MM.1S (cell line): Measurements from ENCODE around the gene HADH.

Experiments
- DNase-seq: peaks from one replicate; pipeline ENCODE4 v3.0.0-alpha.2; 2015
- H2AFZ ChIP-seq: fragments of 300-600 bp; sonication (generic); 2 replicates; pipeline ENCODE4 v1.6.0; 2016; ENCODE audit warnings: antibody characterized with exemption, low read length
- H3F3A ChIP-seq: fragments of 300-600 bp; sonication (generic); 2 replicates; pipeline ENCODE4 v1.6.1; 2016; ENCODE audit warnings: mild to moderate bottlenecking, antibody characterized with exemption, low read length, moderate library complexity, mixed read lengths; ENCODE audit not compliant: insufficient read depth
- H3K27ac ChIP-seq: fragments of 300-600 bp; sonication (generic); 2 replicates; pipeline ENCODE4 v1.5.1; 2016; ENCODE audit warnings: mild to moderate bottlenecking, low read length
- H3K27me3 ChIP-seq: fragments of 300-600 bp; sonication (generic); replicated peaks from 2 replicates; pipeline ENCODE4 v1.6.0; 2016; ENCODE audit warnings: low read length; ENCODE audit not compliant: insufficient read depth
- H3K36me3 ChIP-seq: fragments of 300-600 bp; sonication (generic); replicated peaks from 2 replicates; pipeline ENCODE4 v1.6.1; 2016; ENCODE audit warnings: mild to moderate bottlenecking, low read length, mixed read lengths; ENCODE audit not compliant: insufficient read depth
- H3K4me1 ChIP-seq: fragments of 300-600 bp; sonication (generic); 2 replicates; pipeline ENCODE4 v1.6.1; 2016; ENCODE audit warnings: low read length, mixed read lengths
- H3K4me2 ChIP-seq: fragments of 300-600 bp; sonication (generic); 2 replicates; pipeline ENCODE4 v1.6.0; 2016; ENCODE audit warnings: low read depth, low read length
- H3K4me3 ChIP-seq: fragments of 300-600 bp; sonication (generic); 2 replicates; pipeline ENCODE4 v1.5.1; 2016; ENCODE audit warnings: low read length, mixed read lengths
- H3K79me2 ChIP-seq: fragments of 300-600 bp; sonication (generic); 2 replicates; pipeline ENCODE4 v1.6.1; 2016; ENCODE audit warnings: mixed run types, low read length, mixed read lengths
- H3K9ac ChIP-seq: fragments of 300-600 bp; sonication (generic); 2 replicates; pipeline ENCODE4 v1.6.1; 2016; ENCODE audit warnings: low read length, mixed read lengths
- H3K9me2 ChIP-seq: fragments of 300-600 bp; sonication (generic); replicated peaks from 2 replicates; pipeline ENCODE4 v1.6.1; 2016; ENCODE audit warnings: mild to moderate bottlenecking, low read length, mixed read lengths; ENCODE audit not compliant: insufficient read depth
- H3K9me3 ChIP-seq: fragments of 300-600 bp; sonication (generic); replicated peaks from 2 replicates; pipeline ENCODE4 v1.6.1; 2016; ENCODE audit warnings: mild to moderate bottlenecking, low read length, mixed read lengths; ENCODE audit not compliant: insufficient read depth
- H4K20me1 ChIP-seq: fragments of 300-600 bp; sonication (generic); 2 replicates; pipeline ENCODE4 v1.6.1; 2016; ENCODE audit warnings: mild to moderate bottlenecking, low read length, moderate library complexity, mixed read lengths; ENCODE audit not compliant: insufficient read depth
- CTCF ChIP-seq: fragments of 300-600 bp; sonication (generic); IDR thresholded peaks from 2 replicates; pipeline ENCODE4 v1.5.1; 2016; ENCODE audit warnings: antibody characterized with exemption, low read length, mixed read lengths
- EZH2 ChIP-seq: fragments of 300-600 bp; sonication (generic); optimal IDR thresholded peaks from 2 replicates; pipeline ENCODE3; 2017; ENCODE audit warnings: low read depth, mild to moderate bottlenecking, antibody characterized with exemption, low read length, mixed read lengths
- EZH2phosphoT487 ChIP-seq: fragments of 300-600 bp; sonication (generic); IDR thresholded peaks from 2 replicates; pipeline ENCODE4 v1.6.1; 2018; ENCODE audit warnings: antibody characterized with exemption, low read length

The HADH gene

GRCh38 chr4:108024085-108024877, 34.6 kb downstream of the HADH start:
- Histone ChIP-seq H3K4me3 (no peak overlapping the region), H4K20me1 (no peaks in the 10 kb centered on the region), H3F3A (no peaks in the 10 kb centered on the region), H3K9me3 (no peaks in the 10 kb centered on the region), H3K27ac (no peak overlapping the region), H3K79me2 (peaks cover 13% of the 10 kb centered on the region; the same call in 1 of the 2 replicates), H3K4me1 (peaks cover 19% of the 10 kb centered on the region), H3K9ac (no peak overlapping the region), H3K27me3 (no peaks in the 10 kb centered on the region), H3K9me2 (no peaks in the 10 kb centered on the region), H3K4me2 (no peak overlapping the region), H2AFZ (no peak overlapping the region), H3K36me3 (0 out of 2 replicates have a peak, but pooled peaks cover 6% of the 10 kb centered on the region)
- no peak for DNase-seq
- no peak for TF ChIP-seq EZH2
- TF ChIP-seq CTCF, result no peak

GRCh38 chr4:108024878-108025165, 35.1 kb downstream of the HADH start:
- Histone ChIP-seq H3K36me3 (0 out of 2 replicates have a peak, but pooled peaks cover 6% of the 10 kb centered on the region), H3K79me2 (peaks cover 10% of the 10 kb centered on the region; the same call in 1 of the 2 replicates), H3F3A (peaks cover 3% of the 10 kb centered on the region; the same call in 1 of the 2 replicates), H4K20me1 (no peaks in the 10 kb centered on the region), H3K4me1 (peaks cover 25% of the 10 kb centered on the region), H3K4me3 (no peak overlapping the region), H2AFZ (no peak overlapping the region), H3K27me3 (no peaks in the 10 kb centered on the region), H3K9me3 (no peaks in the 10 kb centered on the region), H3K27ac (no peak overlapping the region), H3K9me2 (no peaks in the 10 kb centered on the region), H3K4me2 (no peak overlapping the region), H3K9ac (no peak overlapping the region)
- no peak for DNase-seq
- TF ChIP-seq CTCF (no peak), EZH2phosphoT487 (no peak), EZH2 (no peak)

- Histone ChIP-seq H3K9ac (no peak overlapping the region), H3K79me2 (peaks cover 5% of the 10 kb centered on the region; the same call in 1 of the 2 replicates), H3K27me3 (no peaks in the 10 kb centered on the region), H3K36me3 (no peaks in the 10 kb centered on the region), H3K27ac (peak overlapping the region; percentile 59; the same call in 1 of the 2 replicates), H3F3A (peaks cover 8% of the 10 kb centered on the region; the same call in 1 of the 2 replicates), H3K4me2 (no peak overlapping the region), H3K4me3 (no peak overlapping the region), H3K4me1 (peaks cover 49% of the 10 kb centered on the region), H4K20me1 (no peaks in the 10 kb centered on the region), H2AFZ (no peak overlapping the region), H3K9me2 (no peaks in the 10 kb centered on the region), H3K9me3 (no peaks in the 10 kb centered on the region)
- DNase-seq, result peak; percentile 52
- no peak for TF ChIP-seq CTCF
Observed at GRCh38 chr4:108029016-108029720, 39.5 kb downstream of the HADH start.
